Vagina (tissue), 2 donors: ENCODE data around the gene NUSAP1. TPM values are rescaled to one million over a fixed set of nuclear protein-coding genes. Genes with fewer than 3 reads are reported as not detected.
"Not testable (repeated sequence)": the region's sequence is repeated elsewhere in the genome, so short reads cannot be mapped to it uniquely, and the experiment has no call there.

Experiments
- DNase-seq, 2 donors: peaks; one replicate each; pipeline ENCODE4 v3.0.0-alpha.2; 2017; ENCODE audit errors: extremely low spot score in 2 of 2
- H3K27ac ChIP-seq: fragments of 200-600 bp; sonication (generic); one replicate; pipeline ENCODE4 v1.5.1; 2019
- H3K27me3 ChIP-seq: fragments of 200-600 bp; sonication (generic); one replicate; pipeline ENCODE4 v1.5.1; 2019
- H3K36me3 ChIP-seq, 2 donors: fragments of 200-600 bp; sonication (generic); one replicate each; pipeline ENCODE4 v1.5.1; 2017 to 2019
- H3K4me1 ChIP-seq: fragments of 200-600 bp; sonication (generic); one replicate; pipeline ENCODE4 v1.5.1; 2019
- H3K4me3 ChIP-seq, 2 donors: fragments of 200-600 bp; sonication (generic); 1 replicate in 1 of 2; 2 replicates in 1 of 2; pipeline ENCODE4 v1.5.1; 2016 to 2019
- H3K9me3 ChIP-seq: fragments of 200-600 bp; sonication (generic); one replicate; pipeline ENCODE4 v1.5.1; 2019
- CTCF ChIP-seq, 3 experiments: fragments of 450-650 bp in 2 of 3; fragments of 200-600 bp in 1 of 3; sonication (generic) in 1 of 3; IDR thresholded peaks; one replicate each; pipeline ENCODE4 v1.5.1; 2017 to 2019; ENCODE audit warnings: antibody characterized with exemption in 3 of 3, mild to moderate bottlenecking in 2 of 3, moderate library complexity in 2 of 3
- POLR2A ChIP-seq, 2 donors: fragments of 450-650 bp; IDR thresholded peaks; one replicate each; pipeline ENCODE4 v1.6.1; 2017; ENCODE audit warnings: antibody characterized with exemption in 2 of 2, mild to moderate bottlenecking in 2 of 2, moderate library complexity in 2 of 2
- POLR2AphosphoS5 ChIP-seq, 2 donors: sonication (generic); formaldehyde crosslinking; IDR thresholded peaks; one replicate each; pipeline ENCODE4 v1.9.0; 2017; ENCODE audit warnings: antibody characterized with exemption in 2 of 2, mild to moderate bottlenecking in 2 of 2, low read depth in 1 of 2; ENCODE audit not compliant: insufficient read depth in 1 of 2
- intact Hi-C: fragments of 100-400 bp; cut with DNase I; formaldehyde crosslinking; loops from one replicate; pipeline ENCODE4 v1.15.1; 2023
- total RNA-seq: library from RNA; depleted of rRNA; stranded (reverse); fragments of >200 nt; gene quantifications from one replicate; pipeline ENCODE4 v1.2.3, GENCODE V29; 2016

The NUSAP1 gene
- total RNA-seq, 1 donor from 2014 or later: 16.9 TPM

- Histone ChIP-seq H3K4me1 (peaks cover 9% of the 10 kb centered on the region), H3K36me3 (no peaks in the 10 kb centered on the region), H3K4me3 (no peak overlapping the region), H3K27ac (no peak overlapping the region), H3K9me3 (no peaks in the 10 kb centered on the region), H3K27me3 (no peaks in the 10 kb centered on the region)
- no peak for DNase-seq
- TF ChIP-seq POLR2AphosphoS5 (IDR thresholded peaks at IDR 0.05; ENCODE audit: insufficient read depth in 1 of 2, low read depth in 1 of 2) (no peak), POLR2A (IDR thresholded peaks at IDR 0.05) (no peak)
- intact Hi-C loops: no loop called here
Measured at GRCh38 chr15:41424809-41425208, 92.1 kb downstream of the NUSAP1 start.

- H3K36me3 ChIP-seq, H3K4me3 ChIP-seq, H3K27me3 ChIP-seq, DNase-seq, intact Hi-C loops, H3K9me3 ChIP-seq, H3K27ac ChIP-seq, H3K4me1 ChIP-seq: not testable (repeated sequence)
Measured at GRCh38 chr15:41425907-41426306, 93.2 kb downstream of the NUSAP1 start.

- Histone ChIP-seq H3K4me1 (no peaks in the 10 kb centered on the region), H3K27me3 (no peaks in the 10 kb centered on the region), H3K27ac (no peak overlapping the region), H3K36me3 (no peaks in the 10 kb centered on the region), H3K9me3 (no peaks in the 10 kb centered on the region), H3K4me3 (no peak overlapping the region)
- no peak for DNase-seq
- TF ChIP-seq POLR2AphosphoS5 (IDR thresholded peaks at IDR 0.05; ENCODE audit: insufficient read depth in 1 of 2, low read depth in 1 of 2) (no peak), POLR2A (IDR thresholded peaks at IDR 0.05) (no peak), CTCF (IDR thresholded peaks at IDR 0.05) (no peak)
- intact Hi-C loops: no loop called here
Measured at GRCh38 chr15:41429003-41429890, 96.6 kb downstream of the NUSAP1 start.

Other genes with a start within 250 kb of the NUSAP1 start
- 31.7 TPM for gene INO80, start 216.6 kb upstream of the NUSAP1 start, total RNA-seq
- not detected for gene EXD1, start 102.1 kb upstream of the NUSAP1 start, total RNA-seq
- 119 TPM for gene CHP1, start 101.6 kb upstream of the NUSAP1 start, total RNA-seq
- not detected for gene OIP5, start 290 bp upstream of the NUSAP1 start, total RNA-seq
- gene NDUFAF1, start 69.6 kb downstream of the NUSAP1 start, total RNA-seq: 6.9 TPM
- gene RTF1, start 84.2 kb downstream of the NUSAP1 start, total RNA-seq: 32.2 TPM
- not detected for gene ITPKA, start 161.0 kb downstream of the NUSAP1 start, total RNA-seq
- gene LTK, start 180.9 kb downstream of the NUSAP1 start, total RNA-seq: 1.5 TPM
- 19.9 TPM for gene RPAP1, start 211.4 kb downstream of the NUSAP1 start, total RNA-seq
- 13.3 TPM for gene TYRO3, start 226.3 kb downstream of the NUSAP1 start, total RNA-seq